ENCODE measurements around the gene QDPR. TPM values are rescaled to one million over a fixed set of nuclear protein-coding genes. Genes with fewer than 3 reads are reported as not detected.

Gene QDPR
- polyA plus RNA-seq, 1 of the 3 experiments (the other 2 are of a cell fraction) = 83.1 TPM

GRCh38 chr4:17468619-17469221 is 43.2 kb downstream of the QDPR start:
- H3K4me3 ChIP-seq (ENCODE audit: low read depth in 2 of 2, low read length in 1 of 2) = no peak overlapping the region
- TF ChIP-seq TEAD4 (IDR thresholded peaks at IDR 0.05; ENCODE audit: borderline replicate concordance, insufficient read depth) (no peak), RXRA (IDR thresholded peaks at IDR 0.05; ENCODE audit: borderline replicate concordance, low read depth) (no peak), RAD21 (IDR thresholded peaks at IDR 0.05; ENCODE audit: low read length) (peak; percentile 50), JUND (IDR thresholded peaks at IDR 0.05) (no peak), FOSL2 (IDR thresholded peaks at IDR 0.05; ENCODE audit: borderline replicate concordance, low read depth) (no peak), ELF1 (IDR thresholded peaks at IDR 0.05) (no peak), GABPA (IDR thresholded peaks at IDR 0.05; ENCODE audit: low read depth) (no peak), MXI1 (IDR thresholded peaks at IDR 0.05; ENCODE audit: low read depth, low read length) (no peak), FOXM1 (IDR thresholded peaks at IDR 0.05; ENCODE audit: low read depth) (no peak), SIN3A (IDR thresholded peaks at IDR 0.05; ENCODE audit: borderline replicate concordance, low read depth, low read length) (no peak), RFX5 (IDR thresholded peaks at IDR 0.05; ENCODE audit: low read length) (no peak), REST (IDR thresholded peaks at IDR 0.05; ENCODE audit: low read depth, low read length) (no peak), EZH2phosphoT487 (IDR thresholded peaks at IDR 0.05; ENCODE audit: borderline replicate concordance, low read depth) (no peak), EP300 (IDR thresholded peaks at IDR 0.05; ENCODE audit: borderline replicate concordance in 1 of 2, low read depth in 1 of 2, low read length in 1 of 2) (no peak), GATA2 (CRISPR knock-in tag; IDR thresholded peaks at IDR 0.05) (no peak), YY1 (IDR thresholded peaks at IDR 0.05; ENCODE audit: low read depth) (no peak), SMC3 (IDR thresholded peaks at IDR 0.05; ENCODE audit: low read depth, low read length) (peak; percentile 20; the same call in 1 of the 2 replicates)
- TF ChIP-seq, protein P1, sequence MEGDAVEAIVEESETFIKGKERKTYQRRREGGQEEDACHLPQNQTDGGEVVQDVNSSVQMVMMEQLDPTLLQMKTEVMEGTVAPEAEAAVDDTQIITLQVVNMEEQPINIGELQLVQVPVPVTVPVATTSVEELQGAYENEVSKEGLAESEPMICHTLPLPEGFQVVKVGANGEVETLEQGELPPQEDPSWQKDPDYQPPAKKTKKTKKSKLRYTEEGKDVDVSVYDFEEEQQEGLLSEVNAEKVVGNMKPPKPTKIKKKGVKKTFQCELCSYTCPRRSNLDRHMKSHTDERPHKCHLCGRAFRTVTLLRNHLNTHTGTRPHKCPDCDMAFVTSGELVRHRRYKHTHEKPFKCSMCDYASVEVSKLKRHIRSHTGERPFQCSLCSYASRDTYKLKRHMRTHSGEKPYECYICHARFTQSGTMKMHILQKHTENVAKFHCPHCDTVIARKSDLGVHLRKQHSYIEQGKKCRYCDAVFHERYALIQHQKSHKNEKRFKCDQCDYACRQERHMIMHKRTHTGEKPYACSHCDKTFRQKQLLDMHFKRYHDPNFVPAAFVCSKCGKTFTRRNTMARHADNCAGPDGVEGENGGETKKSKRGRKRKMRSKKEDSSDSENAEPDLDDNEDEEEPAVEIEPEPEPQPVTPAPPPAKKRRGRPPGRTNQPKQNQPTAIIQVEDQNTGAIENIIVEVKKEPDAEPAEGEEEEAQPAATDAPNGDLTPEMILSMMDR (IDR thresholded peaks at IDR 0.05) = peak; percentile 51
- TF ChIP-seq, protein P2, sequence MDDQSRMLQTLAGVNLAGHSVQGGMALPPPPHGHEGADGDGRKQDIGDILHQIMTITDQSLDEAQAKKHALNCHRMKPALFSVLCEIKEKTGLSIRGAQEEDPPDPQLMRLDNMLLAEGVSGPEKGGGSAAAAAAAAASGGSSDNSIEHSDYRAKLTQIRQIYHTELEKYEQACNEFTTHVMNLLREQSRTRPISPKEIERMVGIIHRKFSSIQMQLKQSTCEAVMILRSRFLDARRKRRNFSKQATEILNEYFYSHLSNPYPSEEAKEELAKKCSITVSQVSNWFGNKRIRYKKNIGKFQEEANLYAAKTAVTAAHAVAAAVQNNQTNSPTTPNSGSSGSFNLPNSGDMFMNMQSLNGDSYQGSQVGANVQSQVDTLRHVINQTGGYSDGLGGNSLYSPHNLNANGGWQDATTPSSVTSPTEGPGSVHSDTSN (IDR thresholded peaks at IDR 0.05) = no peak
- TF ChIP-seq, protein P3, sequence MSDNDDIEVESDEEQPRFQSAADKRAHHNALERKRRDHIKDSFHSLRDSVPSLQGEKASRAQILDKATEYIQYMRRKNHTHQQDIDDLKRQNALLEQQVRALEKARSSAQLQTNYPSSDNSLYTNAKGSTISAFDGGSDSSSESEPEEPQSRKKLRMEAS (IDR thresholded peaks at IDR 0.05; ENCODE audit: low read depth) = no peak
- no peak overlapping the region for H3K9ac ChIP-seq
- H3F3A ChIP-seq (replicated peaks; ENCODE audit: insufficient read depth) = no peaks in the 10 kb centered on the region
- POLR2A ChIA-PET = no interaction called here
- H3K27me3 ChIP-seq (ENCODE audit: insufficient read depth) = no peaks in the 10 kb centered on the region
- H3K9me3 ChIP-seq = no peaks in the 10 kb centered on the region
- H2AFZ ChIP-seq (ENCODE audit: low read depth) = no peak overlapping the region
- H3K9me2 ChIP-seq = no peaks in the 10 kb centered on the region
- H3K4me1 ChIP-seq (ENCODE audit: control insufficient read depth in 1 of 2, insufficient read depth in 2 of 2, low read depth in 1 of 2, low read length in 1 of 2) = no peaks in the 10 kb centered on the region; a peak in 1 of 4 replicates
- DNase-seq = peak; percentile 33
- no peaks in the 10 kb centered on the region for H4K20me1 ChIP-seq (ENCODE audit: insufficient read depth)
- no peak overlapping the region for H3K4me2 ChIP-seq
- WGBS (ENCODE audit: low lambda C conversion rate) = 42% methylated on average over 9 of the region's 9 CpGs
- CTCF ChIA-PET = interaction anchor here (0.6 to 2.1 kb wide), 8 partner anchors 11 to 122 kb away, joined by 3 to 15 read pairs (median 3); no protein-coding TSS in a partner anchor
- H3K36me3 ChIP-seq (replicated peaks in 1 of 2; ENCODE audit: control insufficient read depth in 1 of 2, insufficient read depth in 2 of 2, low read length in 1 of 2) = no peaks in the 10 kb centered on the region
- H3K27ac ChIP-seq (ENCODE audit: low read depth in 2 of 2, low read length in 1 of 2) = no peak overlapping the region
- no peaks in the 10 kb centered on the region for H3K79me2 ChIP-seq (ENCODE audit: insufficient read depth)
